ENCODE results near the gene CASQ2.

Gene CASQ2

DNA sequence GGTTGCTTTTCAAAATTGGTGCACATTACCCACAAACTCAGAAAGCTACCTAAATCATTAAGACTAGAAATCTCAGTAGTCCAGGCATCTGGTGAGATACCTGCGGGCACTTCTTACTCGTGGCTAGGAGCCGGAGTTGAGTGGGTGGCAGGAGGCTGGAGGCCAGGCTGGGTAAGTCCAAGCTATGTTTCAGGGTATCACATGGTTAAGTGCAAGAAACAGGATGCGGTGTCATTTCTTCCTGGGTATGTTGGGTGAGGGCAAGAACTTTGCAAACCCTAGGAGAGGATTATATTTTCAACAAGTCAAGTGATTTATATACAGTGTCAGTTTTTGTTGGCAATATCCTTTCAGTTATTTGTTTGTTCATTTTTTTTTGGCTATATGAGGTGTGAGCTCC lies 85.7 kb downstream of the CASQ2 start:
- no peaks in the 10 kb centered on the region for H3K27me3 ChIP-seq (ENCODE audit: insufficient read depth, low read length)
- H3K4me3 ChIP-seq (ENCODE audit: low read length) = no peak overlapping the region
- H3K4me1 ChIP-seq (ENCODE audit: insufficient read depth, low read length) = no peaks in the 10 kb centered on the region
- H3K9ac ChIP-seq (ENCODE audit: low read depth, low read length) = no peak overlapping the region
- no peaks in the 10 kb centered on the region for H3K9me3 ChIP-seq (ENCODE audit: insufficient read depth, low read depth, low read length)
- peaks cover 38% of the 10 kb centered on the region for H3K36me3 ChIP-seq (ENCODE audit: insufficient read depth, low read depth, low read length)
- no peak overlapping the region for H3K27ac ChIP-seq (ENCODE audit: low read length)

DNA sequence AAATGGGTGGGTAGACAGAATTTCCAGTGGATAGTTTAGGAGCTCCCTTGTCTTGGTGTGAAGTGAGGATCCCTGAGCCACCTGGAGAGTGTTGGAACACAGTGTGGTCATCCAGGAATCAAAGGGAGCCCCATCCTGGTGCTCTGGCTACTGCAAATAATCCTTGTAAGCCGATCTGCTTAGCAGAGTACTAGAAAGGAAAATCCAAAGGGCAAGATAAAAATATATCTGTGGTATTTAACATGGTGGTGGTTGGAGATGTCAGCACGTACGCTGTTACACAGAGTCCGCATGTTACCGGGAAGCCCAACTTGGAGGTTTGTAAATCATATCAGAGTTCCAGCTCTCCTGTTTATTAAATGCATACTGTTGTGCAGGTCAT lies 87.8 kb downstream of the CASQ2 start:
- H3K4me3 ChIP-seq (ENCODE audit: low read length) = no peak overlapping the region
- H3K36me3 ChIP-seq (ENCODE audit: insufficient read depth, low read depth, low read length) = peaks cover 28% of the 10 kb centered on the region
- H3K4me1 ChIP-seq (ENCODE audit: insufficient read depth, low read length) = peaks cover 2% of the 10 kb centered on the region; the same call in 1 of the 2 replicates
- no peak overlapping the region for H3K9ac ChIP-seq (ENCODE audit: low read depth, low read length)
- no peaks in the 10 kb centered on the region for H3K9me3 ChIP-seq (ENCODE audit: insufficient read depth, low read depth, low read length)
- H3K27me3 ChIP-seq (ENCODE audit: insufficient read depth, low read length) = no peaks in the 10 kb centered on the region
- no peak overlapping the region for H3K27ac ChIP-seq (ENCODE audit: low read length)

DNA sequence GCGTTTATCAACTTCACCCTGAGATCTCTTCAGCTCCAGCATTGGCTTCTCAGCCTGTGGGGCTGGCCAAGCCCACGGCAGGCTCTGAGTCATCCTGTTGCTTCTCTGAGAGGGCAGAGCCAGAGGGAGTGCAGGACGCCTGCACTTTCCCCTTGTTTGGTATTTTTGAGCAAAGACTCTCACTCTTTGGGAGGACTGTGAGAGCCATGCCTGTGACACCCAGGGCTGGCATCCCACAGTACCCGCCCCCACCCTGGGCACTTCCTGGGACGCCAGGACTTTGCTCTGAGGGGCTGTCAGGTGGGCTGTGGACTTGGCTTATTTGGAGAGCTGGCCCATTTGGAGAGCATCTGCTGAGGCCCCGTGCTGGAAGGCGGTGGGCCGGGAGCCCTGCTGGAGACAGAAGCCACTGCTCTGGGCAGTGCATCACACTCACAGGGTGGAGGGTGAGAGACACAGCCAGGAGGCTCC lies 89.3 kb downstream of the CASQ2 start:
- H3K27ac ChIP-seq (ENCODE audit: low read length) = no peak overlapping the region
- H3K9ac ChIP-seq (ENCODE audit: low read depth, low read length) = no peak overlapping the region
- H3K9me3 ChIP-seq (ENCODE audit: insufficient read depth, low read depth, low read length) = no peaks in the 10 kb centered on the region
- H3K36me3 ChIP-seq (ENCODE audit: insufficient read depth, low read depth, low read length) = peaks cover 13% of the 10 kb centered on the region
- H3K27me3 ChIP-seq (ENCODE audit: insufficient read depth, low read length) = no peaks in the 10 kb centered on the region
- peaks cover 2% of the 10 kb centered on the region; the same call in 1 of the 2 replicates for H3K4me1 ChIP-seq (ENCODE audit: insufficient read depth, low read length)
- H3K4me3 ChIP-seq (ENCODE audit: low read length) = no peak overlapping the region

DNA sequence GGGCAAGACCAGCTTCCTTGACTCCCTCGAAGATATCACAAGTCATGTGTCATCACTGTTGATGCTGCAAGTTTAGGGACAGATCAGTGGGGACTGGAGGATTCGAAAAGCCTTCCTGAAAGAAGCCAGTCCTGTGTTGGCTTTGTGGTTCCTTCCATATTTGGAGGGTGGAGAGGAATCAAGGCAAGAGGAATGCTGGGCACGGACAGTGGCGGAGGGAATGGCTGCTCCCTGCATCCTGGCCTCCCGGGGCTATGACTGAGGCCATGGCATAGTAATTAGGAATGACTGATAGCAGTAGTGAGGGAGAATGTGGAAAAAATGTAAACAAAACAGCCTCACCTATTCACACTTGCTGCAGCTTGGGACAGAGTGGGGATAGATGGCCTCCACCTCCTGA lies 90.4 kb downstream of the CASQ2 start:
- H3K27me3 ChIP-seq (ENCODE audit: insufficient read depth, low read length) = no peaks in the 10 kb centered on the region
- H3K27ac ChIP-seq (ENCODE audit: low read length) = no peak overlapping the region
- H3K4me3 ChIP-seq (ENCODE audit: low read length) = no peak overlapping the region
- no peaks in the 10 kb centered on the region for H3K9me3 ChIP-seq (ENCODE audit: insufficient read depth, low read depth, low read length)
- H3K36me3 ChIP-seq (ENCODE audit: insufficient read depth, low read depth, low read length) = peaks cover 5% of the 10 kb centered on the region; the same call in 1 of the 2 replicates
- no peak overlapping the region for H3K9ac ChIP-seq (ENCODE audit: low read depth, low read length)
- H3K4me1 ChIP-seq (ENCODE audit: insufficient read depth, low read length) = peaks cover 2% of the 10 kb centered on the region; the same call in 1 of the 2 replicates

DNA sequence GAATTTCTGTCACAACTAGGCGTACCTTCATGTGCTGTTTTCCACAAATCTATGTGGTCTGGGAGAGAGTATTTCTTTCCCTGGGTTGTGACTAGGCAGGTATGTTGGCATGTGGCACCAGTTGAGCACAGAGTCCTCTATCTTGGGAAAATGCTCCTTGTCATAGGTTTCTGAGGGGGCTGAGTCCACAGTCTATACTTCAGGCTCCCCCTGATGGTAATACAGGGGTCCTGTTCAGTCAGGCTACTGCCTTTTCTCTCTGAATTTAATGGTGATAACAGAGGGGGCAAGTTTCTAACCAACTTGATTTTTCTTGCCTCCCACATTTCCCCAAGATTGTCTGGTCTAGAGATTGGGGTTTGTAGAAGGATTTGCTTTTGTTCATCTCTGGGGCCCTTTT lies 90.9 kb downstream of the CASQ2 start:
- Histone ChIP-seq H3K27ac (ENCODE audit: low read length) (no peak overlapping the region), H3K4me3 (ENCODE audit: low read length) (no peak overlapping the region), H3K36me3 (ENCODE audit: insufficient read depth, low read depth, low read length) (0 out of 2 replicates have a peak, but pooled peaks cover 4% of the 10 kb centered on the region), H3K27me3 (ENCODE audit: insufficient read depth, low read length) (no peaks in the 10 kb centered on the region), H3K9me3 (ENCODE audit: insufficient read depth, low read depth, low read length) (no peaks in the 10 kb centered on the region), H3K9ac (ENCODE audit: low read depth, low read length) (0 out of 2 replicates have a peak overlapping the region, but pooled peaks have one; percentile 33), H3K4me1 (ENCODE audit: insufficient read depth, low read length) (peaks cover 2% of the 10 kb centered on the region; the same call in 1 of the 2 replicates)

DNA sequence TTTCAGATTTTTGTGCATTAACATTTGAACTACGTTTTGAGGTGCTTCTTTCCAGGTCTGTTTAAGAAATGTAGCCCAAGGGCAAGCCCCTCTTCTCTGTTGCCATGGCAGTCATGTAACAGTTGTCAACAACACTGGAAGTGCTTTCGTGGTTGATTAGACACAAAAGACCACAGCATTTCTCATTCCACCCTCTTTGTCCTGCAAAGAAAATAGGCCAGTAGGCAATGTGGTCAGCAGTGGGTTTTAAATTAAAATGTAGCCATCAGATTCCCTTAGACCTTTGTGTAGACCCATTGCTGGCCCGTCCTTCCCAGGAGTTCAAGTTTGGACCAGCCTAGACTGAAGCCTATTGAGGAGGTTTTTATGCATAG lies 91.3 kb downstream of the CASQ2 start:
- Histone ChIP-seq H3K36me3 (ENCODE audit: insufficient read depth, low read depth, low read length) (0 out of 2 replicates have a peak, but pooled peaks cover 4% of the 10 kb centered on the region), H3K27ac (ENCODE audit: low read length) (no peak overlapping the region), H3K9ac (ENCODE audit: low read depth, low read length) (0 out of 2 replicates have a peak overlapping the region, but pooled peaks have one; percentile 33), H3K4me3 (ENCODE audit: low read length) (no peak overlapping the region), H3K9me3 (ENCODE audit: insufficient read depth, low read depth, low read length) (no peaks in the 10 kb centered on the region), H3K4me1 (ENCODE audit: insufficient read depth, low read length) (peaks cover 2% of the 10 kb centered on the region; the same call in 1 of the 2 replicates), H3K27me3 (ENCODE audit: insufficient read depth, low read length) (no peaks in the 10 kb centered on the region)

DNA sequence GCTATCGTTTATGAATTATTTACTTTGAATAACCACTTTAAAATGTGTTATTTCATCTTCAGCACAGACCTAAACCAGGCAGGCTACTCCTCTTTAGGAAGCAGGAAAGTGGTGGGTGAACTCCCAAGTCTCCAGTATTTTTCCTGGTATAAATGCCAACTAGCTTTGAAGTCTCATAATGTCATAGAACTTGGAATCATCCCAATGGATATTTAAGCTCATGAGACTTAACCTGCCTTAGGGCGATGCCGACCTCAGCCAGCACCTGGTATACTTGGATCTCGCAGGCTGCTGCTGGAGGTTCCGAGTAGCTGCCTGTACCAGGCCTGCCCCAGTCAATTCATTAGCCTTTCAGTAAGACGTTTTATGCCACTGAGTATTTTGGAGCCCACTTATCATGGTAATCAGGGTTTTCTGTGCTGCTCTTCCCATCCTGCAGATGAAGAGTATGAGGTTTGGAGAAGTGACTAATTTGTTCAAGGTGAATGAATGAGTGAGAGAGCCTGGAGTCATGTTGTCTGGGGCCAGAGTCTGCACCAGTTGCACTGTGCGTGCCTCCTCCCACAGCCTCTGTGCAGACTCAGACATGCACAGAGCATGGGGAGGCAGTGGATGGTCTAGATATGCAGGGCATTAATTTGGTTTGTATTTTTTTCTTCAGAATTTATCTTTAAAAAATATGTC lies 91.9 kb downstream of the CASQ2 start:
- Histone ChIP-seq H3K27me3 (ENCODE audit: insufficient read depth, low read length) (no peaks in the 10 kb centered on the region), H3K9ac (ENCODE audit: low read depth, low read length) (no peak overlapping the region), H3K27ac (ENCODE audit: low read length) (no peak overlapping the region), H3K4me3 (ENCODE audit: low read length) (no peak overlapping the region), H3K9me3 (ENCODE audit: insufficient read depth, low read depth, low read length) (no peaks in the 10 kb centered on the region), H3K36me3 (ENCODE audit: insufficient read depth, low read depth, low read length) (0 out of 2 replicates have a peak, but pooled peaks cover 4% of the 10 kb centered on the region), H3K4me1 (ENCODE audit: insufficient read depth, low read length) (peaks cover 2% of the 10 kb centered on the region; the same call in 1 of the 2 replicates)

DNA sequence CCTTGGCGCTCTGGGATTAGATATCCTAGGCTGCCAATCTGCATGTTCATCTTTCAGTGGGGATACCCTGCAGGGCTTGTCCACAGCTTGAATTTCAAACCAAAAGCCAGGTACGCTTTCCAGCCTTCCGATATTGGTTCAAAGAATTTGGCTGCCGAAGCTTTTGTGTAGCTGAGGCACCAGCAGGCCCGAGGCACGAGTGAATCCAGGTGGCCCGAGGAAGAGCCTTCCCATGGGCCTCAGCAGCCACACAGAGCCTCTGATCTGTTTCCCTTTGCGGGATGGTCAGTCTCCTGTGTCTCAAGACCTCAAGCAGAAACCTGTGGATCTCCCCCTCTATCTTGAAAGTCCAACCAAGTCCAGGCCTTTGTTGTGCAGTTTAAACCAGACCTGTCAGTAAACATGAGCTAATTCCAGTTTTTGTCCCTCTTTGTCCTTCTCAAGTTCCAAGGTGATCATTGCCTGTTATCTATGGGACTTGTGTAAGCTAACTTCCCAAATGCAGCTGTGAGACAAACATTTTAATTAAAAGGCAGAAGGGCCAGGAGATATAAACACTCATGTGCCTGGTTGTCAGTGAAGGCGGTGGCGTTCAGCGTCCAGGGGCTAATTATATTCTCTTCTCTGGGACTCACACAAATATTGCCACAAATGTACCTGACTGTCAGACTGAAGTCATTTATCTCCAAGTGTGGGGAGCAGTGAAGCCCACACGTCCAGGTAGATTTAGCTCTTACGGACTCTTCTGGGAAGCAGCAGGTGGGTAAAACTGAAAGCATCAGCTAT lies 96.1 kb downstream of the CASQ2 start:
- H3K4me3 ChIP-seq (ENCODE audit: low read length) = no peak overlapping the region
- no peak overlapping the region for H3K9ac ChIP-seq (ENCODE audit: low read depth, low read length)
- H3K27ac ChIP-seq (ENCODE audit: low read length) = no peak overlapping the region
- H3K4me1 ChIP-seq (ENCODE audit: insufficient read depth, low read length) = peaks cover 2% of the 10 kb centered on the region; the same call in 1 of the 2 replicates
- no peaks in the 10 kb centered on the region for H3K9me3 ChIP-seq (ENCODE audit: insufficient read depth, low read depth, low read length)
- peaks cover 21% of the 10 kb centered on the region for H3K36me3 ChIP-seq (ENCODE audit: insufficient read depth, low read depth, low read length)
- no peaks in the 10 kb centered on the region for H3K27me3 ChIP-seq (ENCODE audit: insufficient read depth, low read length)

DNA sequence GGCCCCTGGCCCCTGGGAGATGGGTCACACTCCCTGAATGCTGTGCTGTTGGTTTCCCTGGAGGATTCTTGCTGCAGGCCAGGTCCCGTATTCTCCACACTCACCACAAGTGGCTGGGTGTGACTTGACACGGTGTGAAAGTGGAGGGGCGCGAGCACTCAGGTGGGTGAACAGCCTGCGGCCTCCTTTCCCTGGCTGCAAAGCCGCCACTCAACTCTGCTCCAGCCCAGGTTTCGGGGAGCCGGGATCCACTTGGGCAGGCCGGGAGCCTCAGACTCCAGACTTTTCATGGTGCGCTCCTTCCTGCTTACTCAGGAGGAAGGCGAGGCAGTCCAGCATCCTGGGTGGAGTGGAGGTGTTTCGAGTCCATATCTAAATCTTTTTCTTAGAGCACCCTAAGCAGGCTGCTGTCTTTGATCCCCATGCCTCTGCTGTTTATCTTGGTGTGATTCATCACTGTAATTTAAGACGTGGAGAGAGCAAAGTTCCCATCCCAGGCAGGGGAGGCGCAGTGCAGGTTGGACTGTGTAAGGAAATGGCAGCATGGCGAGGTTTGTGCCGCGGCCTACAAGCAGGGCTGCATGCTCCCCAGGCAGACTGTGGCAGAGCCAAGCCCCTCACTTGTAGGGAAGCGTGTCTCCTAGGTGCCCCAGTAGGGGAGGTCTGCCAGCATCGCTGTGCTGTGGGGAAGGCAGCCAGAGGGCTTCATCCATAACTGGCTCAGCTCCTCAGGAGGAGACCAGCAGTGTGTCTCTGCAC lies 97.2 kb downstream of the CASQ2 start:
- H3K9ac ChIP-seq (ENCODE audit: low read depth, low read length) = no peak overlapping the region
- H3K27me3 ChIP-seq (ENCODE audit: insufficient read depth, low read length) = no peaks in the 10 kb centered on the region
- H3K9me3 ChIP-seq (ENCODE audit: insufficient read depth, low read depth, low read length) = no peaks in the 10 kb centered on the region
- no peak overlapping the region for H3K27ac ChIP-seq (ENCODE audit: low read length)
- no peaks in the 10 kb centered on the region for H3K4me1 ChIP-seq (ENCODE audit: insufficient read depth, low read length)
- H3K4me3 ChIP-seq (ENCODE audit: low read length) = no peak overlapping the region
- H3K36me3 ChIP-seq (ENCODE audit: insufficient read depth, low read depth, low read length) = peaks cover 29% of the 10 kb centered on the region

DNA sequence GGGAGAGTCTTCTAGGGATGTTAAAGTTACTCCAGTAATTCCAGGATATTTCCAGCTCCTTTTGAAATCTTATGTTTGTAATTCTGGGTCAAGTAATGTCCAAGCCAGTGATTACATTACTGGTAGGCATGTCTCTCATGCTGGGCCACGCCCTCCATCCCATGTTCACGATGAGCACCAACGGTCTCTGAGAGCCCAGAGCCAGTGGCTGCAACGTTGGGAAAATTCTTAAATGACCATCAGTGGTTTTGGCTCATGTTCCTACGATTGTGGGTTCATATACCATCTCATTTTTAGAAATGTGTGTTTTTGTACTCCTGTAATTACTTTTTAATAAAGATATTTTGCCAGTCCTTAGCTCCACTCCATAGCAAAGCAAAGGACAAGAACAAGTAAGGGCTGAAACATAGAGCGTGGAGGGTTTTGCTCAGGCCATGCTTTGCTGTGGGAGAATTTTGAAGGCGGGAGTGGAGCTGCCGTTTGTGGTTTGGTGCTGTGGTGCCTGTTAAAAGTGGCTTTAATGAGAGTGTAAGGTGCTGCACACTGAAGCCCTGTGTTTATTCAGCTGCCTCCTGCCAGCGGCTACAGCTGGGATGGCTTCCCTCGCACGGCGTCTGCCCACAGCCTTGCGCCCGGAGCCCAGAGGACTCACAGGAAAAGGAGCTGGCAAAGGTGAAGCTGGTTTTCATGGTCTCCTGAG lies 97.9 kb downstream of the CASQ2 start:
- Histone ChIP-seq H3K36me3 (ENCODE audit: insufficient read depth, low read depth, low read length) (peaks cover 33% of the 10 kb centered on the region), H3K27ac (ENCODE audit: low read length) (no peak overlapping the region), H3K4me1 (ENCODE audit: insufficient read depth, low read length) (no peaks in the 10 kb centered on the region), H3K9ac (ENCODE audit: low read depth, low read length) (no peak overlapping the region), H3K9me3 (ENCODE audit: insufficient read depth, low read depth, low read length) (no peaks in the 10 kb centered on the region), H3K27me3 (ENCODE audit: insufficient read depth, low read length) (no peaks in the 10 kb centered on the region), H3K4me3 (ENCODE audit: low read length) (no peak overlapping the region)

DNA sequence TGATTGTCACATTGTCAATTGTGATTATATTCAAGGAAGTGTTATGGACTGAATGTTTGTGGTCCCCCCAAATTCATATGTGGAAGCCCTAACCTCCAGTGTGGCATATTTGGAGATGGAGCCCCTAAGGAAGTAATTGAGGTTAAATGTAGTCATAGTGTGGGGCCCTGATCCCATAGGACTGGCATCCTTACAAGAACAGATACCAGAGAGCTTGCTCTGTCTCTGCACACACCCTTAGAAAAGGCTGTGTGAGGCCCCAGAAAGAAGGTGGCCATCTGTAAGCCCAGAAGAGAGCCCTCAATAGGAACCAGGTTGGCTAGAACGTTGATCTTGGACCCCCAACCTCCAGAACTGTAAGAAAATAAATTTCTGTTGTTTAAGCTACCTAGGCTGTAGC lies 98.6 kb downstream of the CASQ2 start:
- Histone ChIP-seq H3K27ac (ENCODE audit: low read length) (no peak overlapping the region), H3K4me3 (ENCODE audit: low read length) (no peak overlapping the region), H3K9me3 (ENCODE audit: insufficient read depth, low read depth, low read length) (no peaks in the 10 kb centered on the region), H3K9ac (ENCODE audit: low read depth, low read length) (no peak overlapping the region), H3K36me3 (ENCODE audit: insufficient read depth, low read depth, low read length) (peaks cover 40% of the 10 kb centered on the region), H3K27me3 (ENCODE audit: insufficient read depth, low read length) (no peaks in the 10 kb centered on the region), H3K4me1 (ENCODE audit: insufficient read depth, low read length) (no peaks in the 10 kb centered on the region)
